HG03025 (cell line): ENCODE measurements around the gene C1orf185.
"Not testable (repeated sequence)": the region's sequence is repeated elsewhere in the genome, so short reads cannot be mapped to it uniquely, and the experiment has no call there.

Experiments
- ATAC-seq: cut with Tn5 transposase; IDR thresholded peaks from one replicate; pipeline ENCODE4 v1.9.1; 2021; ENCODE audit warnings: mild to moderate bottlenecking, moderate library complexity; ENCODE audit not compliant: unreplicated experiment, low FRiP score

C1orf185 gene

GRCh38 chr1:51101976-51102375 is at the start of gene C1orf185:
TSS of gene C1orf185 (plus strand) at chr1:51102228. CDS start at chr1:51102234, 6 bp downstream.
- ATAC-seq, result no peak

GRCh38 chr1:51058858-51059257 is 43.2 kb upstream of the C1orf185 start:
- no peak for ATAC-seq

GRCh38 chr1:51061231-51061918 is 40.7 kb upstream of the C1orf185 start:
- ATAC-seq, result no peak

DNA sequence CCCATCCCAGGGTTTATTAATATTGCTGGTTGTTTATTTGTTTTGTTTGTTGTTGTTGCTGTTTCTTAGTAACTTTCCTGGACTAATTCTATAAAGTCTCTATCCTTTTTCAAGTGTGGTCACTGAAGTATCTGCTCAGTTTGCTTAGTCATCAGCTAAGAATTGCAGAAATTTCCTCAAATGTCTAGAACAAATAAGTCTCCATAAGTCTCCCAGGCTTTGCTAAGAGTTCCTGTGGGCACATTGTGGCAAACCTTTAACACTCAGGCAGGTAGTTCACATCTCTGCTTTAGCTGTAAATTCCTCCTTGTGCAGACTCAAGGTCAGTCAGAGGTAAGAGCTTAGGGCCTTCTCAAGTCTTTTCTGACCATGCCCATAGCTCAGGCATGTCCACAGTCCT is 38.9 kb upstream of the C1orf185 start:
- ATAC-seq, result no peak

DNA sequence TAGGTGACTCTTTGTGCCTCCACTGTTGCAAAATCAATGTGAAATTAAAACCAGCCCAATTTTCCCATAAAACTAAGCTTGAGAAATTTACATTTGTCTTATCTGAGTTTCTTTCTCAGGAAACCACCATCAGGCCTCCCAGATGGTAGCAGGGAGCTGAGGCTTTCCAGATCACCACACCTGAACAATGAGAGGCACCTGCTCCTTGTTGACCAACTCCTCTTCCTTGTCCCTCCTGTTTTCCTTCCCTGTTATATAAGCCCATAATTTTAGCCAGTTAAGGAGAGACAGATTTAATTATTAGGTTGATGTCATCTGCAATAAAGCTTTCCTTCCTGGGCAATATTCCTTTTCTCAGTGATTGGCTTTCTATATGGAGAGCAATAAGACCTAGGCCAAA is 32.0 kb upstream of the C1orf185 start:
- no peak for ATAC-seq

- ATAC-seq, result no peak
Observed at GRCh38 chr1:51070640-51071039, 31.4 kb upstream of the C1orf185 start.

DNA sequence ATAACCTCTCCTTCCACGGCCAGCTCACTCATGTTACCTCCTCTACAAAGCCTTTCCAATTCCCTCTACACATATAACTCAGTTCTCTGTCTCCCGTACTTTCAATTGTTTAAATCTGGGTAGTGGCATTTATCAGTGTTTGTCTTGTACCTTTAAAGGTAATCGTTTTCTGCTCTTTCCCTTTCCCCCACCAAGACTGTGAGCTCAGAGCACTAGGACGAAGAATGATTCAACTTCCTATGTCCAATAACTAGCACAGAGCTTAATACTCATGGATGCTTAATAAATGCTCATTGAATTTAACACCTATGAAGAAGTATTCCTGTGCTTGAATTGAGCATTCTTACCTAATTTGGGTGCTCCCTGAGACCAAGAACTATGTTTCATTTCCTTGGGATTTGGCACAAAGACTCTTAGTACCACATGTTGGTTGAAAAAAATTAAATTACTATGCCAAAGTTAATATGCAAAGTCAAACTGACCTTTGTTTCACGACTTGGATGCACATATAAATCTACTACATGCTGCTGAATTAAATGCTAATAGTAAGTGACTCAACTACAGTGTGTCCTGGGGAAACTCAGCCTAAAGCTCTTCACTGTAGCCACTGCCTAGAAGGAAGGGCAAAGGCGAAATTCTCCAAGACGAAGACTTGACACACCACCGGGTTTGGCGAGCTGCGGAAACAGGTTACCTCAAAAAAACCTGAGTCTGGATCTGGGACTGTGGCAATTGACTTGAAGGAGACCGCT is 30.6 kb upstream of the C1orf185 start:
- no peak for ATAC-seq

DNA sequence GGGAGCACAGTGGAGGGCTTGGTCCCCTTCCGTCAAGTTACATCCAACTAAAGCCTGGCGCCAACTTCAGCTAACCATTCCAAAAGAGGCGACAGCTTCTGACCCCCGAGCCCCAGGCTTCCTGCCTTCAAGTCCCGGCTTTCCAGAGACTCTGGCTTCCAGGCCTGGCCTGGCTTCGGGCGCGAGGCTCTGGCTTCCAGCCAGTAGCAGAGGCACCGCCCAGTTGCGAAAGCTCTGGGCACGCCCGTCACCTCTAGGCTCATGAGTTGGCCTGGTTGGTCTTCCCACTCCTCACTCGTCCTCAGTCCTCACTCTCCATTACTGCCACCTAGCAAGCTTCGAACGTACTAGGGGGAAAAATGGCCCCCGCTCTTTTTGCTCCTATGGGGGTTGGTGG is 30.0 kb upstream of the C1orf185 start:
- no peak for ATAC-seq

DNA sequence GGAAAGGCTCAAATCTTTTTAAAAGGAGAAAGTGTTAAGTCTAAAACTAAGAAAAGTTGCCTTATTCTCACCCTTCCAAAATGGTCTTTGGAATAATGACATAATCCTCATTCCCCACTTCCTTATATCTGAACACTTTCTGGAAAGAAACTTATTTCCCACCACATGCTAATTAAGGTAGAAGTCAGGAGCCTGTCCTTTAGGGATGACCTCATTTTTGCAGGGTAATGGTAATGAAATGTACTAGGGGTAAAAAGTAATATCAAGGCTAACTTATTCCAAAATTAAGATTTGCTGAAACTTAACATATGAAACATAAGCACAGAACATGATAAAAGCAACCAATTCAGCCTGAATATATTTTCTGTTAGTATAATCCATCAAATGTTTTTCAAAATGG is 29.4 kb upstream of the C1orf185 start:
- ATAC-seq, result no peak

GRCh38 chr1:51073456-51073855 is 28.6 kb upstream of the C1orf185 start:
- no peak for ATAC-seq

- ATAC-seq, result no peak
Observed at GRCh38 chr1:51086496-51087271, 15.3 kb upstream of the C1orf185 start.

DNA sequence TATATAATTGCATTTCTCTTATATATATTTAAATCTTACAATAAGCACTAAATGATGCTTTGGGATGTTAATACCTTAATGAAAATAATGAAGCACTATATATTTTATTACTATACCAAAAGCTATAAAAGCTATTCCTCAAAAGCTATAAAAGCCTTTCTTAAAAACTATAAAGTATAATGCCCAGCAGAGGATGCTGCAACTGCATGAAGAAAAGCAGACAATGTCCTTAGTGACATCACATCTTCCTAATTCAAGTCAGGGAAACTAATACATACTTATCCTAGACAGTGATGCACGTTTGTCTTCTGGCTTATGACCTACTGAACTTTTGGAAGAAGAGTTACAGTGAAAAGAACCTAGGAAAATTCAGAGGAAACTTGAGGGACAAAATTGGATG is 13.6 kb upstream of the C1orf185 start:
- ATAC-seq, result no peak

DNA sequence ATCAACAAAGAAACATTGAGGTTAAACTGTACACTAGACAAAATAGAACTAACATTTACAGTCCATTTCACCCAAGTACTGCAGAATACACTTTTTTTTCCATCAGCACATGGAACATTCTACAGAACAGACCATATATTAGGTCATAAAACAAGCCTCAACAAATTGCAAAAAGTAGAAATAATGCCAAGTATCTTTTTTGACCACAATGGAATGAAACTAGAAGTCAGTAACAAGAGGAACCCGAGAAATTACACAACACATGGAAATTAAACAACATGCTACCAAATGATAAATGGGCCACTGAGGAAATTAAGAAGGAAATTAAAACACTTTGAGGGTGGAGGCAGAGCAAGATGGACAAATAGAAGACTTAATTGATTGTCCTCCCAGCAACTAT is 8.4 kb upstream of the C1orf185 start:
- no peak for ATAC-seq

GRCh38 chr1:51097171-51097570 is 4.9 kb upstream of the C1orf185 start:
- no peak for ATAC-seq

DNA sequence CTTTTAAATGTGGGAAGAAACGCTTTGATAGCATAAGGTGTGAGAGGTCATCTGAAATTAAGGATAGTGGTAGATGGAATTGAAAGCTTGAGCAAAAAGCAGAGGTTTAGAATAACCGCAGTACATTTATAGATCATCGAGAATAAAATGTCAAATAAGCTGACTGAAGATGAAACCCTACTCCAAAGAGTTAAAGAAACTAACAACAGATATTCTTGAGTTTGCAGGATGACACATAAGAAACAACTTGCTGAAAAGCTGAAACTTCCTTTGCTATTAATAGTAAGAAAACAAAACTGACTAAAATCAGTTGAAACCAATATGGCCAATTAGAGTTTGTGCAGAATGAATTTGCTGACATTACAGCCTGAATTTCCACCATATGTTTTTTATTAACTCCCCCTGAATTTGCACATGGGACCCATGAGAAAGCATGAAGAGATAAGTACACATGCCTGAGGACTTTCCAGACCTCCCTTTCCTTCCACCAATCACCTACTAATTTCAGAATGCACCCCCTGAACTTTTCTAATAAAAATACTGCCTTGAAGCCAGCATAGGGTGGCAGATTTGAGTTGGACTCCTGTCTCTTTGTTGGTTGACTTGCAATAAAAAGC is 1.7 kb upstream of the C1orf185 start:
- no peak for ATAC-seq

DNA sequence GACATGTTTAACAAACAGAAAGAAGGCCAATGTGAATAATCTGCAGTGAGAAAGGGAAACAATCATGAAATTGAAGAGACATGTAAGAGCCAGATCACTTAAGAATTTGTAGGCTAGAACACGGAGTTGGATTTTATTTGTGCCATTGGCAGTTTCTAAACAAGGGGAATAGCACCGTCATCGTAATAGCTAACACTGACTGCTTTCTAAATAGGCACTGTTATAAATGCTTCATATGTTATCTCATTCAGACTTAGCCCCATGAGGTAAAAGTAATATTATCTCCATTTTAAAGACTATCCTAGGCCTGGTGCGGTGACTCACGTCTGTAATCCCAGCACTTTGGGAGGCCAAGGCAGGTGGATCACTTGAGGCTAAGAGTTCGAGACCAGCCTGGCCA is 12.1 kb downstream of the C1orf185 start:
- ATAC-seq, result no peak

DNA sequence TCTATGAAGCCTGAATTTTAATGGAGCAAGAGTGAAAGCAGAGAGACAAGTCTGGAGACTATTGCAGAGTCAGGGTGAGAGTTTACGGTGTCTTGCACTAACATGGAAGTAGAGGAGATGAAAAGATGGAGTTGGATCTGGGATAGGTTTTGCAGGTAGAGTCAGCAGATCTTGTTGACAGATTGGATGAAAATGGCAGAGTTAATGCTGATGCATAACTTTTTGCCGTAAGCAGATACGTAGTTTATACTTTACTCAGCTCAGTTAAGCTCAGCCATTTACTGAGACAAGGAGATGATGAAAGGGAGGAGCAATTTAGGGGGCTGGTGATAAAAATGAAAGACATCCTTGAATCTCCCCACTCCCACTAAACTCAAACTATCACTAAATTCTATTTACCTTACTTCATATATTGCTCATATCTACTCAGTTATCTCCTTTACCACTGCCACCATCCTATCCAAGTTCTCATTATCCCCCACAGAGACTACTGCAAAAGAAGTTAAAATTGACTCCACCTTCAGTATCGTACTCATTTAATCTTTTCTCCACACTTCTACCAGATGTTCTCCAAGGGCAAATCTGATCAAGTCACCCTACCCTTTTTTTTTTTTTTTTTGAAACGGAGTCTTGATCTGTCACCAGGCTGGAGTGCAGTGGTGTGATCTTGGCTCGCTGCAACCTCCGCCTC is 13.8 kb downstream of the C1orf185 start:
- no peak for ATAC-seq

DNA sequence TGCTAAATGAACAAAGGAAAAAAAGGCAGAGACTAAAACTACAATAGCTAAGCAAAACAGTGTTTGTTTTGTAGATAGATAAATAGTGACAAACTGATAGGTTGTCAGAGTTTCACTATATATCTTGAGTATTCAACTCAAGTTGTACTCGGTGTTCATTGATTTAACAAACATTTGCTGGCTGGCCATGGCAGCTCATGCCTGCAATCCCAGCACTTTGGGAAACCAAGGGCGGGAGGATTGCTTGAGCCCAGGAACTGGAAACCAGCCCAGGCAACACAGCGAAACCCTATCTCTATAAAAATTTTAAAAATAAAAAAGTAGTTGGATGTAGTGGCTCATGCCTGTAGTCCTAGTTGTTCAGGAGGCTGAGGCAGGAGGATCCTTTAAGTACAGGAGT is 17.3 kb downstream of the C1orf185 start:
- no peak for ATAC-seq

DNA sequence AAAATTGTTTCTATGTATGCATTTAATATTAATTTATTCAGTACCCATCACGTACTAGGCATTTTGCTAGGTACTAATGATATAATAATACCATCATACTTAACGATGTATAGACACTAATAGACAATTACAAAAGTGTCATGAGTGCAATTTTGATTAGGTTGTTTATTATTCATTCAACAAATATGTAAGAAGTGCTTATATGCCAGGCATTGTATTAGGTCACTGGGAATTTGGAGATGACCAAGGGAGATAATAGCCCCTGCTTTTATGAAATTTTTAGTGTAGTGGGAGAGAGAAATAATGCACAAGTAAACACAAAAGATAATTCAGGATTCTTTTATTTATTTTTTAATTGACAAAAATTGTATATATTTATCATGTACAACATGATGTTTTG is 18.6 kb downstream of the C1orf185 start:
- no peak for ATAC-seq

- ATAC-seq, result not testable (repeated sequence)
Observed at GRCh38 chr1:51127152-51127551, 25.1 kb downstream of the C1orf185 start.
